GM23248 (cell line): ENCODE measurements around the gene ING1.

Experiments
- EZH2 ChIP-seq: fragments of 200-600 bp; sonication (generic); IDR thresholded peaks from 2 replicates; pipeline ENCODE4 v1.6.1; 2018; ENCODE audit warnings: antibody characterized with exemption, mild to moderate bottlenecking; ENCODE audit not compliant: insufficient read depth, poor library complexity, severe bottlenecking
- EZH2phosphoT487 ChIP-seq: fragments of 200-600 bp; sonication (generic); IDR thresholded peaks from 2 replicates; pipeline ENCODE4 v1.6.1; 2018; ENCODE audit warnings: antibody characterized with exemption, moderate library complexity, mild to moderate bottlenecking, low read depth; ENCODE audit not compliant: insufficient read depth

- TF ChIP-seq EZH2 (no peak), EZH2phosphoT487 (no peak)
These were observed 13.3 kb upstream of the ING1 start for GRCh38 chr13:110700186-110700585.
